Smooth muscle cell (in vitro differentiated cells): ENCODE results near the gene CACNA1S. TPM values are rescaled to one million over a fixed set of nuclear protein-coding genes. Genes with fewer than 3 reads are reported as not detected.

ENCODE experiments used
- DNase-seq: peaks from one replicate; lab custom pipeline; 2025; ENCODE audit not compliant: unreplicated experiment; lab: John Stamatoyannopoulos, UW
- H2AFZ ChIP-seq: fragments of 200-600 bp; sonication (generic); 2 replicates; pipeline ENCODE4 v1.6.0; 2016; ENCODE audit warnings: antibody characterized with exemption, low read depth, mild to moderate bottlenecking
- H3F3A ChIP-seq: fragments of 200-600 bp; sonication (generic); 2 replicates; pipeline ENCODE4 v1.6.0; 2017; ENCODE audit warnings: antibody characterized with exemption, low read depth
- H3K27ac ChIP-seq: fragments of 200-600 bp; sonication (generic); 2 replicates; pipeline ENCODE4 v1.5.1; 2016; ENCODE audit warnings: low read depth, mild to moderate bottlenecking
- H3K27me3 ChIP-seq: fragments of 200-600 bp; sonication (generic); 2 replicates; pipeline ENCODE4 v1.6.1; 2016; ENCODE audit warnings: low read depth, mild to moderate bottlenecking
- H3K36me3 ChIP-seq: fragments of 200-600 bp; sonication (generic); 2 replicates; pipeline ENCODE4 v1.5.1; 2016; ENCODE audit warnings: low read depth
- H3K4me1 ChIP-seq: fragments of 200-600 bp; sonication (generic); 2 replicates; pipeline ENCODE4 v1.5.1; 2016; ENCODE audit warnings: low read depth
- H3K4me2 ChIP-seq: fragments of 200-600 bp; sonication (generic); 2 replicates; pipeline ENCODE4 v1.6.0; 2016; ENCODE audit warnings: mild to moderate bottlenecking
- H3K4me3 ChIP-seq: fragments of 200-600 bp; sonication (generic); 2 replicates; pipeline ENCODE4 v1.5.1; 2016; ENCODE audit warnings: mild to moderate bottlenecking
- H3K79me2 ChIP-seq: fragments of 200-600 bp; sonication (generic); 2 replicates; pipeline ENCODE4 v1.6.0; 2016; ENCODE audit warnings: low read depth, mild to moderate bottlenecking
- H3K9ac ChIP-seq: fragments of 200-600 bp; sonication (generic); 2 replicates; pipeline ENCODE4 v1.6.0; 2016; ENCODE audit warnings: low read depth
- H3K9me3 ChIP-seq: fragments of 200-600 bp; sonication (generic); replicated peaks from 2 replicates; pipeline ENCODE4 v1.5.1; 2016; ENCODE audit warnings: low read depth
- H4K20me1 ChIP-seq: fragments of 200-600 bp; sonication (generic); 2 replicates; pipeline ENCODE4 v1.6.0; 2016; ENCODE audit warnings: low read depth
- CTCF ChIP-seq: fragments of 200-600 bp; sonication (generic); IDR thresholded peaks from 2 replicates; pipeline ENCODE4 v1.5.1; 2017; ENCODE audit warnings: borderline replicate concordance, mild to moderate bottlenecking, antibody characterized with exemption; ENCODE audit not compliant: insufficient read depth, poor library complexity, severe bottlenecking
- WGBS: methylation state at CpG from one replicate; pipeline ENCODE4 v1.1.7; 2016; ENCODE audit warnings: low lambda C conversion rate; 5-methylcytosine and 5-hydroxymethylcytosine counted together
- polyA plus RNA-seq: library from polyadenylated mRNA; unstranded; fragments of >200 nt; fragmentation: Nextera tagmentation; extraction: Ambion mirVana; gene quantifications from 2 replicates; pipeline ENCODE4 v1.2.1, GENCODE V29; 2016
- total RNA-seq: library from RNA; depleted of rRNA; stranded (reverse); fragments of >200 nt; gene quantifications from 2 replicates; pipeline ENCODE4 v1.2.3, GENCODE V29; 2014

CACNA1S gene
- total and polyA plus RNA-seq, 2 experiments from 2014 or later = not detected

GRCh38 chr1:201143726-201144635, 31.8 kb upstream of the CACNA1S start:
- H2AFZ ChIP-seq = no peak overlapping the region
- no peaks in the 10 kb centered on the region for H3K79me2 ChIP-seq
- H3K27me3 ChIP-seq = no peaks in the 10 kb centered on the region
- peaks cover 42% of the 10 kb centered on the region for H4K20me1 ChIP-seq
- no peaks in the 10 kb centered on the region for H3K9me3 ChIP-seq
- H3K4me1 ChIP-seq = peaks cover 8% of the 10 kb centered on the region
- no peak overlapping the region for H3K9ac ChIP-seq
- WGBS = 94% methylated on average over 16 of the region's 18 CpGs
- TF ChIP-seq CTCF = no peak
- no peak overlapping the region for H3K27ac ChIP-seq
- H3K36me3 ChIP-seq = peaks cover 2% of the 10 kb centered on the region
- H3K4me2 ChIP-seq = no peak overlapping the region
- no peak overlapping the region for H3K4me3 ChIP-seq
- DNase-seq = no peak
- H3F3A ChIP-seq = peaks cover 4% of the 10 kb centered on the region

GRCh38 chr1:201142849-201143725, 30.9 kb upstream of the CACNA1S start:
- no peak for DNase-seq
- Histone ChIP-seq H3K9me3 (no peaks in the 10 kb centered on the region), H3K36me3 (no peaks in the 10 kb centered on the region), H3K27me3 (no peaks in the 10 kb centered on the region), H2AFZ (no peak overlapping the region), H3F3A (peaks cover 10% of the 10 kb centered on the region), H3K4me3 (no peak overlapping the region), H4K20me1 (peaks cover 42% of the 10 kb centered on the region), H3K4me1 (peaks cover 8% of the 10 kb centered on the region), H3K4me2 (no peak overlapping the region), H3K79me2 (no peaks in the 10 kb centered on the region), H3K9ac (no peak overlapping the region), H3K27ac (no peak overlapping the region)
- 95% methylated on average over 16 of the region's 16 CpGs for WGBS
- no peak for TF ChIP-seq CTCF

- H3K9ac ChIP-seq = no peak overlapping the region
These were observed 30.0 kb upstream of the CACNA1S start for GRCh38 chr1:201142011-201142848.

More at GRCh38 chr1:201142011-201142848, 30.0 kb upstream of the CACNA1S start:
- 94% methylated on average over 16 of the region's 16 CpGs for WGBS
- no peak overlapping the region for H3K4me3 ChIP-seq
- peaks cover 10% of the 10 kb centered on the region for H3F3A ChIP-seq
- H3K9me3 ChIP-seq = no peaks in the 10 kb centered on the region
- peaks cover 8% of the 10 kb centered on the region for H3K4me1 ChIP-seq
- no peaks in the 10 kb centered on the region for H3K36me3 ChIP-seq
- DNase-seq = no peak
- H3K4me2 ChIP-seq = no peak overlapping the region
- H4K20me1 ChIP-seq = peaks cover 35% of the 10 kb centered on the region
- no peaks in the 10 kb centered on the region for H3K27me3 ChIP-seq
- TF ChIP-seq CTCF = no peak
- H3K27ac ChIP-seq = no peak overlapping the region
- H3K79me2 ChIP-seq = no peaks in the 10 kb centered on the region
- H2AFZ ChIP-seq = no peak overlapping the region
